Right lobe of liver (tissue), 6 donors: ENCODE data around the gene FAM89A. TPM values are rescaled to one million over a fixed set of nuclear protein-coding genes. Genes with fewer than 3 reads are reported as not detected.

Source experiments
- ATAC-seq, 4 donors: fragments of 200-7000 bp; cut with Tn5 transposase; one replicate each; pipeline ENCODE4 v1.9.1; 2020; ENCODE audit warnings: mild to moderate bottlenecking in 4 of 4, moderate library complexity in 4 of 4
- DNase-seq, 3 donors: peaks; one replicate each; pipeline ENCODE4 v3.0.0-alpha.2; 2020
- H3K27ac ChIP-seq, 3 donors: fragments of 200-600 bp; one replicate each; pipeline ENCODE4 v1.8.0; 2022
- H3K27me3 ChIP-seq, 2 donors: fragments of 200-600 bp; one replicate each; pipeline ENCODE4 v1.8.0; 2022
- H3K36me3 ChIP-seq, 4 donors: fragments of 200-600 bp; sonication (generic) in 1 of 4; one replicate each; pipeline versions ENCODE4 v1.5.1 to v1.8.0; 2017 to 2022; ENCODE audit warnings: control low read depth in 1 of 4
- H3K4me1 ChIP-seq, 4 donors: fragments of 200-600 bp; sonication (generic) in 1 of 4; one replicate each; pipeline versions ENCODE4 v1.5.1 to v1.8.0; 2017 to 2022; ENCODE audit warnings: control low read depth in 1 of 4
- H3K4me3 ChIP-seq, 3 donors: fragments of 200-600 bp; one replicate each; pipeline ENCODE4 v1.8.0; 2022
- H3K9me3 ChIP-seq, 4 donors: fragments of 200-600 bp; sonication (generic) in 1 of 4; one replicate each; pipeline versions ENCODE4 v1.5.1 to v1.8.0; 2017 to 2022; ENCODE audit warnings: control low read depth in 1 of 4
- POLR2A ChIP-seq: fragments of 450-650 bp; IDR thresholded peaks from one replicate; pipeline ENCODE4 v1.6.1; 2017; ENCODE audit warnings: antibody characterized with exemption, mild to moderate bottlenecking
- WGBS: methylation state at CpG from one replicate; pipeline ENCODE4 v1.1.6; 2018; ENCODE audit warnings: low coverage, low lambda C conversion rate; ENCODE audit not compliant: insufficient coverage; ENCODE audit errors: missing lambda C conversion rate; 5-methylcytosine and 5-hydroxymethylcytosine counted together
- intact Hi-C, 2 donors: fragments of 100-400 bp; cut with DNase I; formaldehyde crosslinking; loops; one replicate each; pipeline versions ENCODE4 v1.11.2 to v1.14.1; 2022
- total RNA-seq, 6 experiments: library from RNA; depleted of rRNA in 2 of 6; stranded (reverse); fragments of >200 nt in 2 of 6; fragmentation: NEBNext Ultra II Directional in 3 of 6; extraction: Animal tissue kit (Norgen Biotek cat#: 25700) in 3 of 6; gene quantifications; one replicate each; pipeline versions ENCODE4 v1.1.0 to v1.2.4, GENCODE V29; 2016 to 2023
- TF ChIP-seq, protein P1 (sequence below), 4 donors: fragments of 200-600 bp in 3 of 4; fragments of 450-650 bp in 1 of 4; IDR thresholded peaks; one replicate each; pipeline versions ENCODE4 v1.5.1 to v1.8.0; 2016 to 2022; ENCODE audit warnings: antibody characterized with exemption in 4 of 4, mild to moderate bottlenecking in 2 of 4
- donor health status: DM: no; HTN: yes; CAD: no.
- donor health status: DM: no; HTN: no; CAD: no.
- donor health status: DM: no; HTN: no; CAD: no.
- donor health status: DM: no; HTN: yes; CAD: no.
- donor health status: DM: no; HTN: yes; CAD: no.

Gene FAM89A
- total RNA-seq, 6 experiments from 2014 or later, result 3.7 to 12.8 (median 6.8) TPM

DNA sequence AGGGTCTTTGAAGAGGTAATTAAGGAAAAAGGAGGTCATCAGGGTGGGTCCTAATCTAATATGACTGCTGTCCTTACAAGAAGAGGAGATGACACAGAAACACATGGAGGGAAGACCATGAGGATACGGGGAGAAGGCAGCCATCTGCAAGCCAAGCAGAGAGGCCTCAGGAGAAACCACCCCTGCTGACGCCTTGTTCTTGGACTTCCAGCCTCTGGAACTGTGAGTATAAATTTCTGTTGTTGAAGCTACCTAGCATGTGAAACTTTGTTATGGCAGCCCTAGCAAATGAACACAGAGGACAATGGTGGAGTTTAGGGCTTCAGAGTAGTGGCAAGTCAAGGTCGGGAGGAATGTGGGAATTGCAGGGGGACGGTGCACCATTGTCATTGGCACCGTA, 36.7 kb upstream of the FAM89A start:
- Histone ChIP-seq H3K9me3 (no peaks in the 10 kb centered on the region), H3K36me3 (no peaks in the 10 kb centered on the region), H3K27me3 (no peaks in the 10 kb centered on the region), H3K4me1 (no peaks in the 10 kb centered on the region), H3K27ac (no peak overlapping the region), H3K4me3 (no peak overlapping the region)
- intact Hi-C loops, result no loop called here
- DNase-seq (no peak), ATAC-seq (no peak)
- WGBS, result 66% methylated on average over 3 of the region's 5 CpGs
- TF ChIP-seq, protein P1, sequence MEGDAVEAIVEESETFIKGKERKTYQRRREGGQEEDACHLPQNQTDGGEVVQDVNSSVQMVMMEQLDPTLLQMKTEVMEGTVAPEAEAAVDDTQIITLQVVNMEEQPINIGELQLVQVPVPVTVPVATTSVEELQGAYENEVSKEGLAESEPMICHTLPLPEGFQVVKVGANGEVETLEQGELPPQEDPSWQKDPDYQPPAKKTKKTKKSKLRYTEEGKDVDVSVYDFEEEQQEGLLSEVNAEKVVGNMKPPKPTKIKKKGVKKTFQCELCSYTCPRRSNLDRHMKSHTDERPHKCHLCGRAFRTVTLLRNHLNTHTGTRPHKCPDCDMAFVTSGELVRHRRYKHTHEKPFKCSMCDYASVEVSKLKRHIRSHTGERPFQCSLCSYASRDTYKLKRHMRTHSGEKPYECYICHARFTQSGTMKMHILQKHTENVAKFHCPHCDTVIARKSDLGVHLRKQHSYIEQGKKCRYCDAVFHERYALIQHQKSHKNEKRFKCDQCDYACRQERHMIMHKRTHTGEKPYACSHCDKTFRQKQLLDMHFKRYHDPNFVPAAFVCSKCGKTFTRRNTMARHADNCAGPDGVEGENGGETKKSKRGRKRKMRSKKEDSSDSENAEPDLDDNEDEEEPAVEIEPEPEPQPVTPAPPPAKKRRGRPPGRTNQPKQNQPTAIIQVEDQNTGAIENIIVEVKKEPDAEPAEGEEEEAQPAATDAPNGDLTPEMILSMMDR (IDR thresholded peaks at IDR 0.05), result no peak
- no peak for TF ChIP-seq POLR2A

DNA sequence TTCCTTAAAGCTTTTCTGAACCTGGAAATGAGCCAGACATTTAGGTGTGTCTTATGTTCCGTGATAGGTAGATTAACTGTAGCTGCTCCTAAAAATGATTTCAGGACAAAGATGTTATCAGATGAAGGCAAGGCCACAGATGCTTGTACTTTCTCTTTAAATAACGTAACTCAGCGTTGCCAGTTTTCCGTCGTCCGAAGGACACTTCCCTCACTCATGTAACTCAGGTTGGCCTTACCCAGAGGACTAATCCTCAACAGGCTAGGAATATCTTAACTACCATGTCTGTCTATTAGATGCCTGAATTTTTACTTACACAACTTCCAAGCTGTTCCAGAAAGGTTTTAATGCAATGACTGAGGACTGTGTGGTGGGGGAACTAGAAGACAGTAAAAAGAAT, 35.4 kb upstream of the FAM89A start:
- DNase-seq (no peak), ATAC-seq (no peak)
- Histone ChIP-seq H3K27me3 (no peaks in the 10 kb centered on the region), H3K4me1 (no peaks in the 10 kb centered on the region), H3K36me3 (no peaks in the 10 kb centered on the region), H3K9me3 (no peaks in the 10 kb centered on the region), H3K4me3 (no peak overlapping the region), H3K27ac (no peak overlapping the region)
- intact Hi-C loops, result no loop called here
- TF ChIP-seq, protein P1 (IDR thresholded peaks at IDR 0.05), result no peak
- no peak for TF ChIP-seq POLR2A
- WGBS, result 73% methylated on average over 6 of the region's 6 CpGs

DNA sequence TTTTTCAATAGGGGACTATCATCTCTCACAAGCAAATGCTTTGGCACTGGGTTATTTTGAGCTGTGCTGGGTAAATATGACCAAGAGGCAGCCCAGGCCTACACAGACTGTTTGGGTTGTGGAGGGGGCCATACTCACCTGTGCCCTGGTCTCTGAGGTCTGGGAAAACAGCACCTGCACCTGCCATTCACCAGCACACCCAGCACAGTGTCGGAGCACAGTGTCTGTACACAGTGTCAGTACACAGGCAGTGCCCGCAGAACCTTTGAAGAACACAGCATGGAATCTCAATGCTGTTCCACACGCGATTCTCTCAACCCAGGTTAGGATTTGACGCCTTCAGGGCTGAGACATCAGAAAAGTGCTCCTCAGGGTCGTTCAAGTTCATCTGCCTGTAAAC, 35.0 kb upstream of the FAM89A start:
- WGBS, result 90% methylated on average over 4 of the region's 6 CpGs
- H3K4me1 ChIP-seq, result no peaks in the 10 kb centered on the region
- H3K27me3 ChIP-seq, result no peaks in the 10 kb centered on the region
- ATAC-seq (no peak), DNase-seq (no peak)
- no peaks in the 10 kb centered on the region for H3K36me3 ChIP-seq
- no peak overlapping the region for H3K4me3 ChIP-seq
- H3K27ac ChIP-seq, result no peak overlapping the region
- TF ChIP-seq POLR2A, result no peak
- TF ChIP-seq, protein P1 (IDR thresholded peaks at IDR 0.05), result no peak
- intact Hi-C loops, result no loop called here
- H3K9me3 ChIP-seq, result no peaks in the 10 kb centered on the region

DNA sequence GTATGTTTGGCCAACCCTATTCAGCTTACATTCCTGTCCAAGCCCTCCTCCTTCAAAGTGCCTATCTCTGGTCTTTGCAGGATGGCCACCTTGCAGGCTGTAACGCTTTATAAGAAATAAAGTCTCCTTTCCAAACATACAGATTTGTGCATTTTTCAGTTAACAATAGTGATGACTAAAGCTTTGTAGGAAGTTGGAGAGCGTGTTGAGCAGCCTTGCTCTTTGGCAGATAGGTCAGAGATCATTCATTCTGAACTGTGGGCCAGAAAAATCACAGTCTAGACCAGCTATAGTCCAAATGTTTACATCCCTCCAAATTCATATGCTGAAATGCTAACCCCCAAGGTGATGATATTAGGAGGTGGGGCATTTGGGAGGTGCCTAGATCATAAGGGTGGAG, 34.0 kb upstream of the FAM89A start:
- Histone ChIP-seq H3K36me3 (no peaks in the 10 kb centered on the region), H3K9me3 (no peaks in the 10 kb centered on the region), H3K27me3 (no peaks in the 10 kb centered on the region), H3K27ac (no peak overlapping the region), H3K4me1 (no peaks in the 10 kb centered on the region), H3K4me3 (no peak overlapping the region)
- intact Hi-C loops, result no loop called here
- TF ChIP-seq, protein P1 (IDR thresholded peaks at IDR 0.05), result no peak
- WGBS, result 75% methylated on average over 2 of the region's 2 CpGs
- DNase-seq, result no peak
- no peak for ATAC-seq

DNA sequence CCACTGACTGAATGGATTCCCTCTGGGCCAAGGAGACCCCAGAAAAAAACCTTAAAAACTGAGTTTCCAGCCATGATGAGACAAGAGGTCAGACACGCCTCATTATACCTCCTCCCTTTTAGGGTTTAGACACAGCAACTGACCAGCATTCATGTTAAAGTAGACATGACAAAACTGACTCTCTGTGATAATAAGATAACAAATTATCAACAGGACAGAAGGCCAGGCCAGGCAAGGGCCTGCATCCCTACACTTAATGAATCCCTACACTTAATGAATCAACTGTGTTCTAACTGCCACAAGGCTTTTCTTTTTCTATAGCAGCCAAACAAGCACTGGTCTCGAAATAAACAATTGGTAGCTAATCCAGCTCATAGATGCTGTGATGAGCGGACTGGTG, 33.3 kb upstream of the FAM89A start:
- ATAC-seq (no peak), DNase-seq (no peak)
- no peaks in the 10 kb centered on the region for H3K4me1 ChIP-seq
- intact Hi-C loops, result no loop called here
- H3K9me3 ChIP-seq, result no peaks in the 10 kb centered on the region
- TF ChIP-seq, protein P1 (IDR thresholded peaks at IDR 0.05), result no peak
- TF ChIP-seq POLR2A, result no peak
- H3K36me3 ChIP-seq, result no peaks in the 10 kb centered on the region
- H3K4me3 ChIP-seq, result no peak overlapping the region
- H3K27me3 ChIP-seq, result no peaks in the 10 kb centered on the region
- 96% methylated on average over 3 of the region's 3 CpGs for WGBS
- no peak overlapping the region for H3K27ac ChIP-seq
